Stimulated activated CD4-positive, alpha-beta T cell treated with anti-CD3 and anti-CD28 coated beads, Interleukin-4, amount 100 ng/mL, for 4 hours (primary cell): ENCODE data around the gene LMOD2.

ENCODE experiments used
- DNase-seq, 2 experiments: peaks; one replicate each; pipeline ENCODE4 v3.0.0-alpha.2; 2020

Gene LMOD2

GRCh38 chr7:123674399-123675180, 18.9 kb downstream of the LMOD2 start:
- no peak for DNase-seq

GRCh38 chr7:123675181-123675473, 19.5 kb downstream of the LMOD2 start:
- no peak for DNase-seq

DNA sequence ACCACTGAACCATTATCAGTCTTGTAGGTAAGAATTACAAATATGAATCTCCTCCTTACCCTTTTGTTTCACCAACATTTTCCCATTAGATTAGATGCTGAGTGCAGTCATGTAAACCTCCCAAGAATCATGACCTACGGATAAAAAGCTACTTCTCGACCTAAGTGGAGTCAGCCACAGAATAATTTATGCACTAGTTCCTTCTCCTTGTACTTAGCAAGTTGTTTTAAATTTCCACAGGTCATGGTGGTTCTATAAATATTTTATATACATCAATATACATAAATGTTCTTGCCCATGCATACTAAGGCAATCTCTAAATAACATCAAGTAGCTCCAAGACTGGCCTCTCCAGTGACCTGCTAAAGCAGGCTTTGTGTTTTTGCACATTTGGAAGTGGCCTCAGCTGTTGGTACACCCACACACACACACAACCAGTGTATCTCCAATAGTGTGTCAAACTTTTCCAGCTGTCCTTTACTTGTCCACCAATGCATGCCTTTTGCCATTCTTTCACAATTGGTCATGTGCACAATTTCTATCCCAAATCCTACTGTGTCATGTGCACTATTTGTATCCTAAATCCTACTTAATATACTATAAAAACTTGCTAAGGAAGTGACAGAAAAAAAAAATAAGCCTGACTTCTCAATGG, 21.5 kb downstream of the LMOD2 start:
- no peak for DNase-seq

GRCh38 chr7:123679614-123680013, 23.9 kb downstream of the LMOD2 start:
- DNase-seq: no peak

DNA sequence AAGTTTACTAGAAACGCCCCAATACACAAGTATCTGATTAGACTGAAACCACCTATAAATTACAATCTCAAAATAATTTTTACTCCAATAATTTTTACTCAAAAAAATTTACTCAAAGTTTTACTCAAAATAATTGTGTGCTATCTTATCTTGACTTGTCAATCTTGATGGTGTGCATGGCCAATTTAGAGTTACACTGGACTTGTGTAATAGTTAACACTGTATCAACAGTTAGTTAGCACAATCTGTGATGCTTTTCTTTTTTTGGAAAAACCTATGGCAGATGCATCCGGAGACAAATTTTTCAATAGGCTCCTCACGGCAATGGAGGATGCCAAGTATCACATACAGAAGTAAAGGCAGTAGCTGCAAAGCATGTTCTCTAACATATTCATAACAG, 24.9 kb downstream of the LMOD2 start:
- no peak for DNase-seq

DNA sequence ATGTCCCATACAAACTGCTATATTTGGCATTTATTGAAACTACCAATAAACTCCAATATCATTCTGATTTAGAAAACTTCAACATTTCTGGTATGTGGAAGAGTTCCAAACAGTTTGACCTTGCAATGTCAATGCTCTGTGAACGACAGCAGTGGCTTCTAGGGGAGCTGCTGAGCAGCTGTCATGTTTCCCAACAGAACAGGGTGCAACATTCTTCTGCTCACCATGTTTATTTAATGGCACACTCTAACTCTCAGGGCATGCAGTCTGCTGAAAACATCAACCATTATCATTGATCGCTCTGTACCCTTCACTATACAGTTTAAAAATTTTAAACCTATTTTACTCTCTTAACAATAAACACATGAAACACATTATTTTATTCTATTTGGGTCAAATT, 25.9 kb downstream of the LMOD2 start:
- no peak for DNase-seq

DNA sequence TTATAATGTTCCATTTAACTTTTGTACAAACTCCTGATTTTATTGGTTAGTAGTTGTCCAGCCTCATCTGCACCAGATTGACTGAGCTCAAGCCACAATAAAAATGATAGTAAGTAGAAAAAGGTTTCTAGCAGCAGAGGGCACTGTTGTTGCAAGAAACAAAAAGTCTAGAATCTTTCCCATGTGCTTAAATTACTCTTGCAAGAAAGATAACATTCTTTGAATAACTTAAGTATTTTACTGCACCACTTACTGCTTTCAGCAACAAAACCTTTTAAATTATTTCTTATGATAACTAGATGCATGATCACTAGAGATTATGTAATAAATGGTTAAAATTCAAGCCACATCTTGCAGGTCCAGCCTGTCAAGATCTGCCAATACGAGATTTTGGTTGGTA, 27.0 kb downstream of the LMOD2 start:
- DNase-seq: no peak

GRCh38 chr7:123687161-123687560, 31.5 kb downstream of the LMOD2 start:
- DNase-seq: no peak

DNA sequence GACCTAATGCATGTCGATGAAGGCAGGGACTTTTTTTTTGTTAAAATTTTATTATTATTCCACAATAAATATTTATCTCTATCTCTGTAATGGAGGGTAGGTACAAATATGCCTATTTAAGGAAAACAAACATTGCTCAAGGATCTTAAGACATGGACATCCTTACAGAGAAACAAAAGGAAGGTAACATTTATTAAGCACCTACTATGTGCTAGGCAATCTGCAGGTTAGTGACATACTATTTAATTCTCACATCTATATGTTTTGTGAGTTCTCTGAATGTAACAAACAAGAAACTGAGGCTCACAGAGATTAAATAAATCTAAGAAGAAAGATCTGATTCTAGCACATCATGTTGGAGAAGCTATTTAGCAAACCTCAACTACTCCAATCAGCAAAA, 32.1 kb downstream of the LMOD2 start:
- DNase-seq: no peak

DNA sequence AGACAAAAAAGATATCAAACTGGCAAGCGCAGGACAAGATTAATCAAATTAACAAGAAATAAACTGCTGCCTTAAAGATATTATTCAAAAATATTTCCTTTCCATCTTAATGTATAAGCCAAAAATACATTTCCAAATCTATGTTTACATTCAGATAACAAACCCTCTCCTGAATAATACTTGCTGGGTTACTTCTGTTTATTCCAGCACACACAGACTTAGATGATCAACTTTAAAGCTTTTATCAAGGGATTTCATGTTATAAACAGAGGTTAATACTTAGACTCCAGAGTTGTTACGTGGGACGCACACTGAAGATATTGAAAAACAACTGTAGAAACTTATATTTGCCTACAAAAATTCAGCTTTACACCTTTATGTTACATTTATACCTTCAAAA, 33.6 kb downstream of the LMOD2 start:
- no peak for DNase-seq

- DNase-seq: no peak
Measured at GRCh38 chr7:123690550-123690949, 34.9 kb downstream of the LMOD2 start.

DNA sequence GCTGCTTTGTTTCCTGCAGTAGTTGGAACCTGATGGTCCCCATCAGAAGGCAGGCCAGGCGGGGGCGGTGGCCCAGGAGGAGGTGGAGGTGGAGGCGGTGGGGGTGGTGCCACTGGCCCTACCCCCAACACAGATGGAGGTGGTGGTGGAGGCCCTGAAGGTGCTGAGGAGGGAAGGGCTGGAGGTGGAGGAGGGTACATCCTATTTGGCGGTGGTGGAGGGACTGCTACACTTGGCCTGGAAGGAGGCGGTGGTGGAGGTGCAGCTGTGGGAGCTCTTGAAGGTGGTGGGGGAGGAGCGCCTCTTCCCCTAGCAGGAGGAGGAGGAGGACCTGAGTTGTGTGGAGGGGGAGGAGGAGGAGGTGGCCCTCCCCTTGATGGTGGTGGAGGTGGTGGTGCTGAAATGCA, 36.8 kb downstream of the LMOD2 start:
- DNase-seq: no peak

DNA sequence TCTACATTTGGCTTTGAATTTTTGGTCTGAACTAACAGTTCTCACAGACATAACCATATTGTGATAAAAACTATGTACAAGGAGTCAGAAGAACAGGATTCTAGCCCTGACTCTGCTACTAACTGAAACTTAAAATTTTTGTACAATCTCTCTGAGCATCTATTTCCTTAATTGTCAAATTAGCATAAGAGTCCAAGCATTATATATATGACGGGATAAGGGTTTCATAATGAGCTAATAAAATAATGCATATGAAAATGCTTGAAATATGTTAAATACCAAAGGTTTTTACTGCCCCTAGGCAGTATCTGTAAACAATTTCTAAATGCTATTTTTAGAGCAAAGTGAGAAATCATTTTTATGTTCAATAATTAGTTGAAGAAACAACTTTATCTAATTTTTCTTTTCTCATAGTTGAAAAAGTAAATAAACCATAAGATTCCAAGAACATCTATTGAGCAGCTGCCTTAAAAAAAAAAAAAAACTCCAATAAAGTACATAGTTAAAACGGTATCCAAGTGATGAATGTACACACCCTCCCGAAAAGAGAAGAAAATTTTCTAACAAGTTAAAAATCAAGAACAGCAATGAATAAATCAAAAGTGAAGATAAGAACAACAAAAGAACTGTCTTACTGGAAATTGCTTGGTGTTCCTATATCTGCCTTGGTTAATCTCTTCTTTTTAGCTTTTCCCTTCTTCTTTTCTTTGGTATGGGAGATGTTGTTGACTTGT, 40.4 kb downstream of the LMOD2 start:
- no peak for DNase-seq

- no peak for DNase-seq
Measured at GRCh38 chr7:123705211-123705901, 49.7 kb downstream of the LMOD2 start.

GRCh38 chr7:123709525-123709924, 53.9 kb downstream of the LMOD2 start:
- DNase-seq: no peak

DNA sequence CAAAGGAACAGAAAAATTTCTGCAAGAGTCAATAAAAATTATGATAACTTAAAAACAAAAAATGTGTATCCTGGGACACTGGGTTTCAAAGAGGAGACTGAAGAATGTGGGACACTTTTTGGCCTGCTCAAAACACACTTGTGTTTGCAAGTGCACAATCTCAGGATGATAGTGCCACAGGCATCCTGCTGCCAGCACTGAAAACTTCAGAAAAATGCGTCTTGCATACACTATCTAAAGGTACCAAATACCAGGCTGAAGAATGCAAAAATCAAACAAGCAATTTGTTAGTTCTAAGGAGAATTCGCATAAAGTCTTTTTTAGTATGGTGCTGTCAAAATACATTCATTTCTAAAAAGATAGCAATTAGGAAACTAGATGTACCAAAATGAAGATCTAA, 55.0 kb downstream of the LMOD2 start:
- DNase-seq: no peak

DNA sequence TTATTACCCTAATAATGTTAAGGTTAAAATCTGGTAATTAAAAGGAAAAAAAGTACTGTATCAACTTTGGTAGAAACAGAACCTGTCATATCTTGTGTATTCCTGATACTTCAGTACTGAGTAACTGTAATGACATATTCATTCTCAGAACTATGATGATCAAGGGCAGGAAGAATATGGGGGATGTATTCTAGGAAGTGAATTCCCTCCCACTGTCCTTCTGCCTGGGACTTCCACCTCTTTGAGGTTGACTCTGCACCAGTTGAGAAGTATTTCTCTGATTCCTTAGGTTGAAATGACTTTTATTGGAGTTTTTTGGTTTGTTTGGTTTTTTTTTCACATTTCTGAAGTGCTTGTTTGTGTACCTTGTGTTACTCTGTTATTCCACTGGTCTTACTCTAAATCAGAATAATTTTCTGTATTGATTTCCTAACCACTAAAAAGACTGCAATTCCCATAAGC, 56.2 kb downstream of the LMOD2 start:
- DNase-seq: no peak

DNA sequence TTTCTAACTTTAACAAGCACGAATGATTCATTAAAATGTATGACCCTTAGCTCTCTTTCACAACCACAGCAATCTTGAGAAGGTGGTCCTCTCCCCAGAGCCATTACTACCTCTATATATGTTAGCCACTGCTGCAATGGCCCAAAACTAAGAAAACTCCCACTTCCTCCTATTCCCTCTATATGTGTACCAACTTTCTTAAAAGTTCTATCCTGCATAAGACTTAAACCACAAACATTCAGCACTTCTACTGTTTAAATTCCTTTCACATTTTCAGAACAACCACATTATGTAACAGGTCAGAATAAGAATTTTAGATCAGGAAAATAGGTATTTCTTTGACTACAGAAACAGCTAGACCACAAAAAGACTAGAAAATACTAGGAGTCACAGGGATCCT, 57.0 kb downstream of the LMOD2 start:
- no peak for DNase-seq
